GM19397 (cell line): ENCODE measurements around the gene DNM1.
"Not testable (repeated sequence)": the region's sequence is repeated elsewhere in the genome, so short reads cannot be mapped to it uniquely, and the experiment has no call there.

Experiments used
- ATAC-seq: cut with Tn5 transposase; IDR thresholded peaks from one replicate; pipeline ENCODE4 v1.9.1; 2021; ENCODE audit warnings: mild to moderate bottlenecking, moderate library complexity; ENCODE audit not compliant: unreplicated experiment

DNM1 gene

GRCh38 chr9:128175726-128176125 lies 27.5 kb upstream of the DNM1 start:
- no peak for ATAC-seq

- ATAC-seq: no peak
Measured at GRCh38 chr9:128178806-128179431, 24.3 kb upstream of the DNM1 start.

- no peak for ATAC-seq
Measured at GRCh38 chr9:128180001-128180400, 23.2 kb upstream of the DNM1 start.

DNA sequence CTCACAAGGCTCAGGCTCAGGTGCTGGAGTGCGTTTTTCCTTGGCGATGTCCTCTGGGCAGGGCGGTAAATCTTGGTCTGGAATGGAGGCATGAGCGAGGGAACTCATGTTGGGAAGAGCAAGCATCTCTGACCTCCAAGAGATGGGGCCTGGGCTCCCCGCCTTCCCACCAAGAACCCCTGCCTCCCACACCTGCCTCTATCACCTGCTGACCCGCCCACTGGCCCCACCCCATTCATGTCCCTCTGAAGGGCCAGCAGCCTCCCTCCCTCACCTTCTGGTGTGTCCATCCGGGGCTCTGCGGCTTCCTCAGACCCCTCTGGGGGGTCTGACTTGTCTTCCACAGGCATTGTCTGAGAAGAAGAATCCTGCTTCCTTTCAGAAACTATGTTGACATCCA lies 22.7 kb upstream of the DNM1 start:
- no peak for ATAC-seq

- not testable (repeated sequence) for ATAC-seq
Measured at GRCh38 chr9:128181480-128181879, 21.7 kb upstream of the DNM1 start.

- no peak for ATAC-seq
Measured at GRCh38 chr9:128182893-128183588, 20.1 kb upstream of the DNM1 start.

GRCh38 chr9:128185979-128186965 lies 16.9 kb upstream of the DNM1 start:
- no peak for ATAC-seq

GRCh38 chr9:128187361-128187760 lies 15.8 kb upstream of the DNM1 start:
- ATAC-seq: no peak

GRCh38 chr9:128188209-128188608 lies 15.0 kb upstream of the DNM1 start:
- no peak for ATAC-seq

- no peak for ATAC-seq
Measured at GRCh38 chr9:128190013-128190412, 13.2 kb upstream of the DNM1 start.

- no peak for ATAC-seq
Measured at GRCh38 chr9:128190516-128191405, 12.4 kb upstream of the DNM1 start.

DNA sequence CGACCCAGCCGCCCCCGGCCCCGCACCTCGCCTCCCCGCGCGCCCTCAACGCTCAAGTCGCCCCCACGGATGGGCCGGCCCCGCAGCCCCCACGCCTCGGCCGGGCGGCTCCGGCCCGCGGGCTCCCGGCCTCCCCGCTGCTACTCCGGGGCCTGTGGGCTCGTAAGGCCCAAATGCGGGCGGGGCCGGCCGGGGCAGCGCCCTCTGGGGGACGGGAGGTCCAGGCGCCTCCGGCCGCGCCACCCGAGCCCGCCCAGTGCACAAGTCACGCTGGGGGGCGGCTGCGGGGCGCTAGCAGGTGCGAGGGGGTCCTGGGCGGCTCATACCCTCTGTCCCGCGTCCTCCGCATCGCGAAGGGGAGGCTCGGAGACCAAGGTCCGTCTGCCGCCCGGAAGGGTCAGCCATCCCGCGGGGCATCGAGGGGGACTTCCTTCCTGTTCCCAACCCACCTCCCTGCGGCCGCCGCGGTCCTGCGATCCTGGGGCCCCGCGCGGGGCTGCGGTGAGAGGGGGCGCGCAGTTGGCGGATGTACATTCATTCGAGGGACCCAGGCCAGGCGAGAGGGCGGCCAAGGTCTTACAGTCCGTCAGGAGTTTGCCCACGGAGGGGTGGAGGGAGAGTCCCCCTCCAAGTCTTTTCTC lies 11.7 kb upstream of the DNM1 start, which contains the start of gene CIZ1:
Gene CIZ1, minus strand, starts transcription at position 167 of the 641 bp plus-strand sequence. CDS start 715 bp downstream, outside the sequence.
- peak; percentile 86 for ATAC-seq

GRCh38 chr9:128192601-128193371 lies 10.4 kb upstream of the DNM1 start:
- ATAC-seq: no peak

DNA sequence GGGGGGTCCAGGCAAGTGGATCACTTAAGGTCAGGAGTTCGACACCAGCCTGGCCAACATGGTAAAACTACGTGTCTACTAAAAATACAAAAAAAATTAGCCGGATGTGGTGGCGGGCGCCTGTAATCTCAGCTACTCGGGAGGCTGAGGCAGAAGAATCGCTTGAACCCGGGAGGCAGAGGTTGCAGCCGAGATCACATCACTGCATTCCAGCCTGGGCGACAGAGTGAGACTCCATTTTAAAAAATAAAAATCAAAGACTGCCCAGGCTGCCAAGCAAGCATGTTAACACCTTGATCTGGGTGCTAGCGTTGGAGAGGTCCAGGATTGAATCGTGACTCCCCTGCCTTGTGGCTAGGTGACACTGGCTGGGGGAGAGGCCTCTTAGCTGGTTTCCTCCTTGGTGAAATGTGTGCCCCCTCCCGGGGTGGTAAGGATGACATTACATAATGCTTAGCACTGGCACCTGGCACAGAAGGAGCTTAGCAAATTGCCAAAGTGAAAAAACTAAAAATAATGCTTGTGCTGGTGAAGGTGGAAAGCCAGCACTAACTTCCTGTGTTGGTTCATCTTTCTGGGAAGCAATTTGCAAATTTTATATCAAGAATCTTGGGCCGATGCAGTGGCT lies 9.6 kb upstream of the DNM1 start:
- no peak for ATAC-seq

DNA sequence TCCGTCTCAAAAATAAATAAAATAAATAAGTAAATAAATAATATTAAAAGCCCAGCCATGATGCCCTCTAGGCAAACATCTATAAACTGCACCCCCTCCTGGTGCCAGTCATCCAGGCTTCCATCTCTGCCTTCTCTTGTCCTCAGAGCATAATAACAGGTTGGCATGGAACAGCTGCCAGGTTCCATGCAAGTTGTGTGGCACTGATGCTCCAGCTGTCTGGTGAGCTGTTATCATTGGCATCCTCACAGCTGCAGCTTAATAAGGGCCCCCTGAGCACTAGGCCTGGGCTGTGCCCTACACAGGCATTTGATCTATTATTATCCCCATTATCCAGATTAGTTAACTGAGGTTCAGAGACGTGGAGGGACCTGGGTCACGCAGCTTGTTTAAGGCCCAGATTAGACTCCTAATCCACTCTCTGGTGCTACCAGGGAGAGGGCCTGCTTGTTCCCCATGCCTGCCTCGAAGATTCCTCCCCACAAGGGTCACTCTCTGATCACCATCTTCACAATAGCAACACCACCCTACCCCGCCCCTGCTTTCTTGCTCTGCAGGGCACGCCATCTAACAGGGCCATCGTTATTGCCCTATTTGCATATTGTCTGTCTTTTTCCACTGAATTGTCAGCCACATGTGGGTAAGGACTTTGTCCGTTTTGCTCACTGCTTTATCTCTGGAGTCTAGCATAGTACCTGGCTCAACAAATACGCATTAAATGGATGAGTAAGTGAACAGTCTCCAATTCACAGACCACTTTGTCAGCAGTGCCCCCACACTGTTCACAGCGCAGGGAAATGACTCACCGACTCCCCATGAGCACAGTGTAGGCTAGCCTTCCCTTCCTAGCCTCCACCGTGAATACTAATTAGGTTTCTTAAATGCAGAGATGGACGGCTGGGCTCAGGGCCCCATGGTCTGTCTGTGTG lies 1.5 kb upstream of the DNM1 start:
- no peak for ATAC-seq

GRCh38 chr9:128202648-128203023 lies 543 bp upstream of the DNM1 start:
- ATAC-seq: no peak

DNA sequence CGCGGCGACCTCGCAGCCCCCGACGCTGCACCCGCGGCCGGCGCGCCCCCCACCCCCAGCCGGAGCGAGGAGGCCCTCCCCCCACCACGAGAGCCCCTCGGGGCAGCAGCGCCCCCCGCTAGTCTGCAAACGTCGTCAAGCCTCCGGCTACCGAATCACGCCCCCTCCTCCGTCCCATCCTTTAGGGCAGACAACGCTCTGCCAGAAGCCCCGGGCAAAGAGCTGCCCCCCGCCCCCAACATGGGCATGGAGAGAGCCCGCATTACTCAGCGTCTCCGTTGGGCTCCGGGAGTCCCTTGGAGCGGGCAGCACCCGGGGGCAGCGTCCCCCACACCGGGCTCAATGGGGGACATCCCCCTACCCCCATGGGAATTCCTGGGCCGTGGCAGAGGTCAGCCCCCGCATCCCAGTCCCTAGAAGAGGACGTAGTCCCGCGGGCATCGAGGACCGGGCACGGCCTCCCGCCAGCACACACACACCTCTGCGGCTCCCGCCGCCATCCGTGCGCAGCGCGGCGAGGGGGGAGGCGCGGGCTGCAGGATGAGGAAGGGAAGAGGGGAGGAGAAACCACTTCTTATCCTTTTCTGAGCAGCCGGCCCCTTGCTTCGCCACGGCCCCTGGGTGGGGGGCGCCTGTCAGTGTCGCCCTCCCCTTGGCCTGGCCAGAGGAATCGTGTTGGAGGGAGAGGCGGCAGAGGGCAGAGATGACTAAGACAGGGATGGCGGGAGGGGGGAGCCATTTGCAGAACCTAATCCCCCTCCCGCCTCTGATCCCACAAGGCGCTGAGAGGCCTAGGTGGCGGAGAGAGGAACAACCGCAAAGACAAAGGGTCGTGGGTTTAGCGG lies 750 bp downstream of the DNM1 start:
- no peak for ATAC-seq
